Kidney glomerular epithelial cell (primary cell): ENCODE data around the gene CNTN1.
"Not testable (repeated sequence)": the region's sequence is repeated elsewhere in the genome, so short reads cannot be mapped to it uniquely, and the experiment has no call there.

Experiments used
- DNase-seq: peaks from one replicate; lab custom pipeline; 2025; lab: John Stamatoyannopoulos, UW

Gene CNTN1

DNA sequence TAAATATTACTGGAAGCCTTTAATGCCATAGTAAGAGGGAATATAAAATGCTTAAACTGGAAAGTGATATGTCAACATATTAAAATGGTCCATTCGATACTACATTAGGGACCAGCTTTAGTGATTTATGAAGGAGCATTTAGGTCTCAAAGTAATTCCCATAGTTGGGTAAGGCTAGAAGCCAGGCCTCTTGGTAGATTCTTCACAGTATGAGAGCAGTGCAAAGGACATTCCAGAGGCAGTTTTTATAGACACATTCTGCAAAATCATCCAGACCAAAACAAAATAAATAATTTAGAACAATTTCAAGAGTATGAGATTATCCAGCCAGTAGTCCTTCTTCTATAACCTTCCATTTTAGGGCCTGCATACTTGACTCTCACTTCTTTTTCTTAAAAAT lies 353.3 kb downstream of the CNTN1 start:
- DNase-seq, result no peak

DNA sequence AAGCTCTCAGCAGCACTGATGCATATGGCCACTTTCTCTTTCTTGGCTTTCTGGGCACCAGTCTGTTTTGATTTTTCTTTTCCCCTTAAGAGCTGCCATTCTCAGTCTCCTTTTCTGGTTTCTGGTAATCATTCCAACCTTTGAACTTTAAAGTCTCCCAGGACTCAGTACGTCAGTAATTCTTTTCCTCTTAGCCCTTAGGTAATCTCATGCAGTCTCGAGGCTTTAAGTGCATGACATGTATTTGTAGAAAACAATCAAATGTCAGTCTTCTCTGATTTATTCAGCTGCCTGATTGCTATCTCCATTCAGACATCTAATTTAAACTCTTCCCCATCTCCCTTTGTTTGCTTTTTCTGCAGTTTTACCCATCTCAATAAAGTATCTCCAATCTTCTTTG lies 356.8 kb downstream of the CNTN1 start:
- DNase-seq, result no peak

DNA sequence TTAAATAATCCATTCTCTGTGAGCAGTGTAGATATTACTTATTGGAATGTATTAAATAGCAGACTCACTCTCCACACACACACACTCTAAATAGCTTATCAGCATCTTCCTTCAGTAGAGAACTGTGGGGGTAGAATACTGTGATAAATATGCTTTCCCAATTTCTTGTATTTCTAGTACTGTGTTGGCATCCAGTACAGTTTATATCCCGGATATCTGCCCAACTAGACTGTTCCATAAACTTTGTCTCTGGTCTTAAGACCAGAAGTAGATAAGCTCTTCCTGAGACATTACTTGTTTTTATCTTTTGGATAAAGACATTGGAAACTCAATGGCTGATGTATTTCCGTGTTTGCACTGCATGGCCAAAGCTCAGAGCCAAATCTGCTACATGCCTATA lies 359.7 kb downstream of the CNTN1 start:
- no peak for DNase-seq

DNA sequence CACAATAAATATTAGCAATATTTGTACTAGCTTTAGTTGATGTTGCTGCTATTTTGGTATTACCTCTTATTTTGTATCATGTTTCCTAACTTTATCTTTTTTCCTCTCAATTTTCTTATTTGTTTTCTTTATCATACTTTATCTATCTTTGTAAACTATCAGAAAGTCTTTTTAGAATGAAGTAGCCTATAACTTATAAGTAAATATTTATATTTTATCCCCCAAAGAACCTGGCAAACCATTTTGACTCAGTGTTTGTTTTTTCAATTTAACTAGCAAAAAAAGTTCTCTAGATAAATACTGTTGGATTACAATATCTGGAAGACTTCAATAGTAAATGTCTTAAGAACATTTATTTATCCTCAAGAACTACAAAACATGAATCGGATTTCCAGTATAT lies 360.2 kb downstream of the CNTN1 start:
- DNase-seq, result no peak

DNA sequence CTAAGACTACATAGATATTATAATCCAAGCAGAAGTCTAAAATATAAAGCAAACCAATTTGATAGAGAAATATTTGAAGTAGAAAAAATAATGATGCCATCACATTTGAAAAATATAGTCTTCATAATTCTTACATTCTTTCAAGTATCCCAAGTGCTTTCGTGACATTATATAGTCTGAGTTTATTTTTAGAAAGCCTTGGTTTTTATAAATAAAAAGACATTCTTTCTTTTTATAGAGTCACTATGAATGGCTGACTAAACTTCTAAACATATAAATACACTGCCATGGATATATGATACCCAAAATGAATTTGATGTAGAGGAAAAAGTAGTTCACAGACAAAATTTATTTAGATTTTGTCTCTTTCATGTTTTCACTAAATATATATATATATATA lies 360.8 kb downstream of the CNTN1 start:
- DNase-seq, result no peak

DNA sequence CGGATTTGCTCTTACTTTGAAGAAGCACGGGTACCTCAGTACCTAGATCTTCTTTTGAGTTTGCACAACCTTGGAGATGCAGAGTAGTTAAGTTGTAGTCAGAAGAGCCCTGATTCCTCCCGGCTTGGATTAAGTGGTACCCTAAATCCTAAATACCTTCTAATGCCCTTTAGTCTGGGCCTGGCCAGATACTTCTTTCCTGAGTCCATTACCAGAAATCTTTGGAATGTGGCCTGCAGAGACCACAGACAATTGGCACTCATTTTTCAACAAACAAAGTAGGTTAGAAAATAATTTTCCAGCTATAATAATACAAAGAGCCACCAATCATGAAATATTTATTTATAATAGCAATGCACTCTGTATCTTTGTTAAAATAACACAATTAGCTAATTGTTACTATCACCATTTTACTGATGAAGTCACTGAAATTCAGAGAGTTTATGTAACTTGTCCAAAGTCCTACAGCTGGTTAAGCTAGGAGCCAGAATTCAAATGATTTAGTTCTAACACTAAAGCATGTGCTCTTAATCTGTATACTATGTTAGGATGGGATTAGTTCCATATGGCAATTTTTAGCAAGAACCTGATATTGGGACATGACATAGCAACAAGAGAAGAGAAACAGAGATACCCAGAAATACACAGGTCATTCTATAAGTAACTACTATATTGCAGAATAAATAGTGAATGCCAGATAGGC lies 363.8 kb downstream of the CNTN1 start:
- no peak for DNase-seq

DNA sequence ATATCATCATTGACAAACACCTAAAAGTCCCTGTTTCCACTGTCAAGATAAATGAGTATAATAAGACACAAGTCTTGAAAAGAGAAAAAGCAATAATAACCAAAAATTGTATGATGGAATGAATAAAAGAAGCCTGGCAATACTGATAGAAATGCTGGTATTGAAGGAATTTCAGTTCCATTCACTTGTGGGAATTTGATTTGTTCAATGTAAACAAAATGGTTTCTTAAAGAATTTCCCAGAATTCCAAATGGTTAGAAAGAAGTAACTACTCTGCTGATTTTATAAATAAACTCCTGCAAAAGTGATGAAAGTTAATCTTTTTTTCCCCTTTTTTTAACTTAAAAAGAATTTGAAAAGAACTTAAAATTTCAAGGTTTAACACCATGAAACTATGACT lies 366.0 kb downstream of the CNTN1 start:
- no peak for DNase-seq

DNA sequence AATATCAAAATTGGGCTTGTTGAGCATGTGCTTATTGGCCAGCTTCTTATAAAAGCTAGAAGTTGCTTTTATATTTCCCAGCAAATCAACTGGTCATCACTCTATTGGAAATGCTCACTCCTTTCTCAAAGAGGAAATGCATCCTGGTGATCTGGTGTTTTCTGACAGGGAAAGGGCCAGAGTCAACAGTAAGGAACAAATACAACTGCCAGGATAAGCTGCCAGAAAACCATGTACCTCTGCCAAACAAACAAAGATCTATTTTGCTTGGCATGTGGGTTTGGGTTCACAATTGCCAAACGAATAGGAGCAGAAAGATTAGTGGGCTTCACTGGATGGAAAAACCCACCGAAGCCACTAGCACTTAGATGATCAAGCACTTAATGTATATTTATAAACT lies 369.0 kb downstream of the CNTN1 start:
- DNase-seq, result no peak

DNA sequence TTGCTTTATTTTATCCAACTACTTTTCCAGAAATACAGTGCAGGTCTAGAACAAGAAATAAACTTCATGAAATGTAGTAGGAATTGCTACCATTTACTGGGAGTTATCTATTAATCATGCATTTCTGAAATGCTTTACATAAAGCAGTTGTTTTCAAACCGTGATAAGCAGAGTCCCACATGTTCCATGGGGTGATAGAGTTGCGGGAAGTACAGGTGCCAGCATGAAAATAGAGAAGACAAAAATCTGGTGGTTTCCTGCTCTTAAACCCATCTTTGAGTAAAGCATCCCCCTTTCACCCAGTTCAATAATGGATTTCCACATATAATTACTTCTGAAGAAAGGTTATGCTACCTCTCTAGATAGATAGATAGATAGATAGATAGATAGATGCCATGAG lies 372.2 kb downstream of the CNTN1 start:
- no peak for DNase-seq

DNA sequence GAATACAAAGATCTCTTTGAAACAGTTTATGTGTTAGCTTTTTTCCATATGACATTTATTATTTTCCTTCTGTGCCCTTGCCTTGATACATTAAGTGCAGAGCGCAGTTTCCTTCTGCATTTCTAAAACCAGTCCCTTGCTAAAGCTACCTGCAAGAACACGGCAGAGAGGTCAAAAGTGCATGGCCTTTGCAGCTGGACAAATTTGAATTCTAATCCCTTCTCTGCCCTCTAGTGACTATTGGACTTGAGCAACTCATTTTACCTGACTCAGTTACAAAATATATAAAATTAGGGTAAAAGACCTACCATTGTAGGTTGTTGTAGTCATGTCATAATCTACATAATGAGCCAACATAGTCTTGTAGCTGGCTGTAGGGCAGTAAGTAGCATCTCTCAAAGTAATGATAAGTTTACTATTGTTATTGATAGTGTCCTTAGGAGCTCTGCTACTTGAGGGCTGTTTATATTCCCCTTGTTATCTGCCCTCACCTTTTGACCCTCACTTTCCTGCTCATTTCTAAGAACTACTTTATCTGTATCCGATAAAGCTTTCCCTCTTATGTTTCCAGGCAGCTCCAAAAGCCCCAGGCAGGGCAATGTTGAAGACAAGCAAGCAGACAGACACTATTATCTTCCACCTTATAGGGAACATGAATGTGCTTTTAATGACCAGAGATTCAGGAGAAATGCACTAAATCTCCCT lies 375.9 kb downstream of the CNTN1 start:
- DNase-seq, result no peak

DNA sequence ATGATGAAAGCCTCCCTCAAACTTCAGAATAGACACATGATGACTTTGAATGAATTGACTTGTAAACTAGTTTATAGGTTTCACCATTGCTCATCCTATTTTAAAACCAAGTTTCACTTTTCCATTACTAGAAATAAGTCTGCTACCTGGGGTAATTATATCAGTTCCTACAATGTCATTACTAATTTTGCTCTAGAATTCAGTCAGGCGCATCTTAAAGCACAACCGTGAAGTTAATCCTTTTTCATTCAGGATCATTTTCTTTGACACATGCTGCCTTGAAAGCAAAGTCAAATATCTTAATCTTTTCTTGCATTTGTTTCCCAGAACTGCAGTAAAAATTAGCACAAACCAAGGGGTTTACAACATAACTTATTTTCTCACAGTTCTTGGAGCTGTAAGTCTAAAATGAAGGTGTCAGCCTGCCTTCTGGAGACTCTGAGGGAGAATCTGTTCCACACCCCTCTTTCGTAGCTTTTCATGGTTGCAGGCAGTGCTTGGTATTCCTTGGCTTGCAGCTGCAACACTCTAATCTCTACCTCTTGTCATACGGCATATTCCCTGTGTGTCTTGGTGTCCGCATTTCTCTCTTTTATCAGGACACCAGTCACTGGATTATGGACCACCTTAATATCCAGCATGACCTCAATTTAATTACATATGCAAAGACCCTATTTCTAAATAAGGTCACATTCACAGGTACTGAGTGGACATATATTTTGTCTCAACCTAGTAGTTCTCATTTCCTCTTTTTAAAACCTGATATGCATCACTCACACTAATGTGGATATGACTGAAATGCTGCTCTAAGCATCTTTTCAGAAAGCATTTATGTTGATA lies 381.6 kb downstream of the CNTN1 start:
- DNase-seq, result no peak

DNA sequence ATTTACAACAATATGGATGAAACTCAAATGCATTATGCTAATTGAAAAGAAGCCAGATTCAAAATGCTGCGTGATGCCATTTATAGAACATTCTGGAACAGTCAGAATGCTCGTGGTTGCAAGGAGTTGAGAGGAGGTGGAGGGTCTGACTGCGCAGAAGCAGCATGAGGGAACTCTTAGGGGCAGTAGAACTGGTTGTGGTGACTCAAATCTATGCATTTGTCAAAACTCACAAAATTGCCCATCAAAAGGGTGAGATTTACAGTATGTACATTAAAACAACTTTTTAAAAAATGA lies 382.2 kb downstream of the CNTN1 start:
- no peak for DNase-seq

DNA sequence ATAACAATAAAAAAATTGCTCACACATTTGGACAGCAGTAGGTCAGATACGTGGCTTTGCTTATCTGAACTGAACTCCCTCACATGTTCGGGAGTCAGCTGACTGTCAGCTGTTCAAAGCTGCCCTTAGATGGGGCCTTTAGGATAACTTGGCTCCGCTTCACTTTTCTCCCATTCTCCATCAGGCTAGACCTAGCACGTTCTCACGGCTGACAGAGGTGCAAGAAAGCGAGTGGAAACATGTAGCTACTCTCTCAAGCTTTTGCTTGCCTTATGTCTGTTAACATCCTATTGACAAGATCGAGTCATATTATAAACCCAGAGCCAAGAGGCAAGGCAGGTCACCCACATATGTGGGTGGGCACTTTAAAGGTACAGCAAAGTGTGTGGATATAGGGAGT lies 383.9 kb downstream of the CNTN1 start:
- DNase-seq, result no peak

DNA sequence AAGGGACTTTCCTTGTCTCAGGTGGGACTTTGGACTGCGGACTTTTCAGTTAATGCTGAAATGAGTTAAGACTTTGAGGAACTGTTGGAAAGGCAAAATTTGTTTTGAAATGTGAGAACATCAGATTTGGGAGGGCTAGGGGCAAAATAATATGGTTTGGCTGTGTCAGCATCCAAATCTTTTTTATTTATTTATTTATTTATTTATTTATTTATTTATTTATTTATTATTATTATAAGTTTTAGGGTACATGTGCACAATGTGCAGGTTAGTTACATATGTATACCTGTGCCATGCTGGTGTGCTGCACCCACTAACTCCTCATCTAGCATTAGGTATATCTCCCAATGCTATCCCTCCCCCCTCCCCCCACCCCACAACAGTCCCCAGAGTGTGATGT lies 389.0 kb downstream of the CNTN1 start:
- DNase-seq, result not testable (repeated sequence)

DNA sequence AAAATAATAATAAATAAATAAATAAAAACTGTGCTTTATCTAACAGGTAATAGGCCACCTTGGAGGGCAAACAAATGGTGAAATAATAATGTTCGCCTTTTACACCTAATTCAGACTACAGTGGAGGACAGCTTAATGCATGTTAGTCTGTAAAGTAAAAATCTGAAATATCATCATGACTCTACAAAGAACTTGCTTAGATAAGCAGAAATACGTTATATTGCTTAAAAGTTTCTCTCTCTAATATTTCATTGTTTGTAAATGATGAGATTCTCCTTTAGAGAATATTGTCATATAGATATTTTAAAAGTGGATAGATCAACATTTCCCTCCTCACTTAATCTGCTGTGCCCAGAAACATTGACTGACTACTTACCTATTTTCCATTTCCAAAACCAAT lies 397.2 kb downstream of the CNTN1 start:
- DNase-seq, result no peak

DNA sequence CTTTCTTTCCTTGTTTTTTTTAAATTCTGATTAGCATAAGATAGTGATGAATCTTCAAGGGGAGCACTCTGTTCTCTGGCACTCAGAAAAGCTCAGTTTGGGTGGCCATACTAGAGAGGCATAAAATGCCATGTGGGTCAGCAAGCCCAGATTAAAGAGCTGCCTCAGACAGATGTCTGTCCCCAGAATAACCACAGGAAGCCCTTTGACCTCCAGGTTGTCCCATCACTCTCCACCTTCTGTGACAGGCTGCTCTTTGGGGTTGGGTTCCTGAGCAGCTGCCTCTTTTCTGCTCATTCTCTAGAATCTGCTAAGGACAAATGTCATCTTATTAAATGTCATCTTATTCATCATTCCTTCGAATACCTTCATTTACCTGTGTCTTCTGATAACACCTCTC lies 399.9 kb downstream of the CNTN1 start:
- DNase-seq, result no peak

DNA sequence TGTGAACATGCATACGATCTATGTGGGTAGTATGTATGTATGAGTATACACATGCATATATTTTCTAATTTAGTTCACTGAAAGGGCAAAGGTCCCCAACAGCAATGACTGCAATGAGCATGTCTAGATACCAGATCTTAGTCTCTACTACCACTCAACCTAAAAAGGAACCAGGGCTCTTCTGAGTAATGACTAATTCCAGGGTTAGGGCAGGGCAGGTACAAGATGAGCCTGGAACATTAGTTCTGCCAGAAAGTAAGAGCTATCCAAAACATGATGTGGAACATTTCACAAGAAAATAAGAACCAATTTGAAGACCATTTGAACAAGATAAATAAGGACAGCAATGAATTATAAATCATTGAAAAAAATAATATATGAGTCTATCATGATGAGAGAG lies 404.6 kb downstream of the CNTN1 start:
- DNase-seq, result no peak

DNA sequence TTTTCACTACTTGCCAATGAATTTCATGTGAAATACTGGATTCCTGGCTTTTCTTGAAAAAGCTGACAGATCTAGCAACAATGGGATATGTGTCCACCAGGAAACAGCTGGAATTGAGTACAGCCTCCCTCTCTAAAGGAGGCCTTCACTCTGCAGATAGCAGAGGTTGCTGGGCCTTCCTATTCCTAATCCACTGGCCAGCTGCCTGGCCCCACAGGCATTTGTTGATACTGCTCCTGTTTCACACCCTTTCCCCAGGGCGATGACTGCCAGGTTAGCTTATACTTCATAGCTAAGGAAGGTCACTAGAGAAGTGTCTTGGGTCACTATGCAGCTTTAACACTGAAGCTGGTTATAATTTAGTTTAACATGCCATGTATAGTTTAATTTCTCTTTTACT lies 408.3 kb downstream of the CNTN1 start:
- DNase-seq, result no peak

DNA sequence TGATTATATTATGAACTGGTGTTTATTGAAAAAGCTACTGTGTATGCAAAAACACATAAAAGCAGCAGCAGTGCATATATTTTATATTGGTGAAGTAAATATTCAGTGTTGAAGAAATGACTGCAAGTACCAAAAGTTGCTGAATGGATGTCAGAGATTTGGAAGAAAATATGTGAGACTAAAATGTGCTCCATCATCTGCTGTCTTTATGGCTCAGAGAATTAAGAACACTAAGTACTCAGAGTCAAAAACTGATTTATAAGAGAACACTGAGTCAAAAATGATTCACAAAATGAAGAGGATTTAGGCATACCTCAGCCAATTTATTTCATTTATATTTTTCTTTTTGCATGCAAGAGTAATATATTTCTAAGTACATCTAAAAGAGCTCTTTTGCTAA lies 409.6 kb downstream of the CNTN1 start:
- no peak for DNase-seq

DNA sequence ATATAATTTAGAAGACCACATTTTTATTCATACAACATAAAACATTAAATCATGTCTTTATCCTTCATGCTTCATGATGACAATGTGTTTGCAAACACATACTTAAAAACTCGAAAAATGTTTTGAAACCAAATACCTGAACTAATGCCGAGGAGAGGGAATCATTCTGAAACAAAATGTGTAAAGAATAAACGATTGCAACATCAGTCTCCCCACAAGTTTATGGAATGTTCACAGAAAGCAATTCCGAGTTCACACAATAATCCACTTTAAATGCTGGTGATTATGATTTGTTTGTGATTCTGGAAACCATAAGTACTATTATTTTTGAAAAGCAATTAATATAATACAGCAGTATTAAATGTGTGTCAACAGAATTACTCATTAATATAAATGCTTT lies 411.4 kb downstream of the CNTN1 start:
- no peak for DNase-seq

DNA sequence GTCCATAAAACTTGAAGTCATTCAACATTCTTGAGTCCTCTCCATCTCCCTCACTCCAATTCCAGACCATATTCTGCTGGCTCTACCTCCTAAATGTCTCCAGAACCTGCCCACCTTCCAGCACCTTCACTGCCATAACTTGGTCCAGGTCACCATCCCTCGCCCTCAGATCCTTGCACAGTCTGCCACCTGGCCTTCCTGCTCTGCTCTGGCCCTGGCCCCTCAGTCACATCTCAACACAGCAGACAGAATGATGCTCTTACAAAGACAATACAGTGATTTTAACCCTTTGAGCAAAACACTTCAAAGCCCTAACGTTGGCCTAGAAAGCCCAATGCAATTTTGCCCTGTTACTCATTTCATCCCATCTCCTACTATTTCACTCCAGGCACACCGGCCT lies 414.1 kb downstream of the CNTN1 start:
- no peak for DNase-seq

DNA sequence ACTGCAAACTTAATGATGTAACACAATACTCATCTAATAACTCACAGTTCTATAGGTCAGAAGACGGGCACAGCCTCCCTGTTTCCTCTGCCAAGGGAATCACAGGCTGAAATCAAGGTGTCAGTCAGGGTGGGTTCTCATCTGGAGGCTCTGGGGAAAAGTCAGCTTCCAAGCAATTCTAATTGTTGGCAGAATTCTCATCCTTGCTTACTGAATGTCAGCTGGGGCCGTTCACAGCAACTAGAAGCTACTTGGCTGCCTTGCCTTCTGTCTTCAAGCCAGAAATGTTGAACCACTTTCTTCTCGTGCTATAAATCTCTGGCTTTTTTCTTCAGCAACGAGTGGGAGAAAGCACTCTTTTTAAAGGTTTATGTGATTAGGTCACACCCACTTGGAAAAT lies 415.8 kb downstream of the CNTN1 start:
- DNase-seq, result no peak

DNA sequence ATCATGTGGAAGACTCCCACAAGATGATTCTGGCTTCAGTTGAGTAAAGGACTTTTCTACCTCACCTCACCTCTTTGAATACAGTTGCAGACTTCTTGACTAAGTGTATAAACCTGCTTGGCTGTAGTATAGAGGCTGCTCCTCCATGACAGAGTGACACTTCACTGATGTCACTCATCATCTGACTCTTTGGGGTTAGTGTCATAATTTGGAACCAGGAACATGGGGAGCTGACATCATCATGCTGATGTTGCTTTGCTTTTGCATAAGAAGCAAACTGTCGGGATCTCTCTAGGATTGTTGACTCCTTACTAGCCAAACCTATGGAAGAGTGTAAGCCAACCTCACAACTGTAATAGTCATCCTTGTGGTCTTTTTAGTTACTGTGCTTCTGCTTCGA lies 420.7 kb downstream of the CNTN1 start:
- no peak for DNase-seq
